Ishikawa (cell line): Measurements from ENCODE around the gene ACAN.

Experiments used
- CEBPB ChIP-seq: IDR thresholded peaks from 2 replicates; pipeline ENCODE4 v1.6.1; 2012
- CREB1 ChIP-seq: IDR thresholded peaks from 2 replicates; pipeline ENCODE4 v1.6.1; 2012; ENCODE audit warnings: low read depth
- EP300 ChIP-seq: IDR thresholded peaks from 2 replicates; pipeline ENCODE4 v1.6.1; 2012; ENCODE audit warnings: borderline replicate concordance
- RAD21 ChIP-seq: IDR thresholded peaks from 2 replicates; pipeline ENCODE4 v1.6.1; 2012; ENCODE audit warnings: low read depth
- TAF1 ChIP-seq: IDR thresholded peaks from 2 replicates; pipeline ENCODE4 v1.6.1; 2012; ENCODE audit warnings: low read depth, mild to moderate bottlenecking
- YY1 ChIP-seq: IDR thresholded peaks from 2 replicates; pipeline ENCODE4 v1.6.1; 2012; ENCODE audit warnings: low read depth
- ZBTB7A ChIP-seq: IDR thresholded peaks from 2 replicates; pipeline ENCODE4 v1.6.1; 2012; ENCODE audit warnings: low read depth
- TF ChIP-seq, protein P1 (sequence below): IDR thresholded peaks from 2 replicates; pipeline ENCODE4 v1.6.1; 2012
- TF ChIP-seq, protein P2 (sequence below): IDR thresholded peaks from 2 replicates; pipeline ENCODE4 v1.6.1; 2012; ENCODE audit warnings: low read depth, mild to moderate bottlenecking

- TF ChIP-seq CREB1 (no peak), RAD21 (no peak), TAF1 (no peak), YY1 (no peak), EP300 (no peak), CEBPB (no peak), ZBTB7A (no peak)
- TF ChIP-seq, protein P1, sequence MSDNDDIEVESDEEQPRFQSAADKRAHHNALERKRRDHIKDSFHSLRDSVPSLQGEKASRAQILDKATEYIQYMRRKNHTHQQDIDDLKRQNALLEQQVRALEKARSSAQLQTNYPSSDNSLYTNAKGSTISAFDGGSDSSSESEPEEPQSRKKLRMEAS: no peak
- TF ChIP-seq, protein P2, sequence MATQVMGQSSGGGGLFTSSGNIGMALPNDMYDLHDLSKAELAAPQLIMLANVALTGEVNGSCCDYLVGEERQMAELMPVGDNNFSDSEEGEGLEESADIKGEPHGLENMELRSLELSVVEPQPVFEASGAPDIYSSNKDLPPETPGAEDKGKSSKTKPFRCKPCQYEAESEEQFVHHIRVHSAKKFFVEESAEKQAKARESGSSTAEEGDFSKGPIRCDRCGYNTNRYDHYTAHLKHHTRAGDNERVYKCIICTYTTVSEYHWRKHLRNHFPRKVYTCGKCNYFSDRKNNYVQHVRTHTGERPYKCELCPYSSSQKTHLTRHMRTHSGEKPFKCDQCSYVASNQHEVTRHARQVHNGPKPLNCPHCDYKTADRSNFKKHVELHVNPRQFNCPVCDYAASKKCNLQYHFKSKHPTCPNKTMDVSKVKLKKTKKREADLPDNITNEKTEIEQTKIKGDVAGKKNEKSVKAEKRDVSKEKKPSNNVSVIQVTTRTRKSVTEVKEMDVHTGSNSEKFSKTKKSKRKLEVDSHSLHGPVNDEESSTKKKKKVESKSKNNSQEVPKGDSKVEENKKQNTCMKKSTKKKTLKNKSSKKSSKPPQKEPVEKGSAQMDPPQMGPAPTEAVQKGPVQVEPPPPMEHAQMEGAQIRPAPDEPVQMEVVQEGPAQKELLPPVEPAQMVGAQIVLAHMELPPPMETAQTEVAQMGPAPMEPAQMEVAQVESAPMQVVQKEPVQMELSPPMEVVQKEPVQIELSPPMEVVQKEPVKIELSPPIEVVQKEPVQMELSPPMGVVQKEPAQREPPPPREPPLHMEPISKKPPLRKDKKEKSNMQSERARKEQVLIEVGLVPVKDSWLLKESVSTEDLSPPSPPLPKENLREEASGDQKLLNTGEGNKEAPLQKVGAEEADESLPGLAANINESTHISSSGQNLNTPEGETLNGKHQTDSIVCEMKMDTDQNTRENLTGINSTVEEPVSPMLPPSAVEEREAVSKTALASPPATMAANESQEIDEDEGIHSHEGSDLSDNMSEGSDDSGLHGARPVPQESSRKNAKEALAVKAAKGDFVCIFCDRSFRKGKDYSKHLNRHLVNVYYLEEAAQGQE: no peak
Observed at GRCh38 chr15:88799341-88799740, 3.9 kb upstream of the ACAN start.
